IPS-20b (cell line): Measurements from ENCODE around the gene ZNF892.
"Not testable (repeated sequence)": the region's sequence is repeated elsewhere in the genome, so short reads cannot be mapped to it uniquely, and the experiment has no call there.

ENCODE experiments used
- H3K27ac ChIP-seq: one replicate; pipeline ENCODE4 v1.5.1; 2013; ENCODE audit warnings: low read length
- H3K27me3 ChIP-seq: 2 replicates; pipeline ENCODE4 v1.6.1; 2013; ENCODE audit warnings: mild to moderate bottlenecking, low read length, inconsistent platforms; ENCODE audit not compliant: insufficient read depth
- H3K36me3 ChIP-seq: 2 replicates; pipeline ENCODE4 v1.6.1; 2013; ENCODE audit warnings: low read depth, mild to moderate bottlenecking, inconsistent platforms, low read length, moderate library complexity; ENCODE audit not compliant: insufficient read depth
- H3K4me1 ChIP-seq: 2 replicates; pipeline ENCODE4 v1.6.1; 2013; ENCODE audit warnings: mild to moderate bottlenecking, control low read depth, inconsistent platforms, low read length, moderate library complexity; ENCODE audit not compliant: insufficient read depth
- H3K4me3 ChIP-seq: 2 replicates; pipeline ENCODE4 v1.5.1; 2013; ENCODE audit warnings: mild to moderate bottlenecking, low read length, inconsistent platforms
- H3K9ac ChIP-seq: 2 replicates; pipeline ENCODE4 v1.6.1; 2013; ENCODE audit warnings: low read depth, mild to moderate bottlenecking, inconsistent platforms, low read length, moderate library complexity
- H3K9me3 ChIP-seq: 2 replicates; pipeline ENCODE4 v1.6.1; 2013; ENCODE audit warnings: mild to moderate bottlenecking, low read depth, low read length, inconsistent platforms; ENCODE audit not compliant: insufficient read depth

The ZNF892 gene

DNA sequence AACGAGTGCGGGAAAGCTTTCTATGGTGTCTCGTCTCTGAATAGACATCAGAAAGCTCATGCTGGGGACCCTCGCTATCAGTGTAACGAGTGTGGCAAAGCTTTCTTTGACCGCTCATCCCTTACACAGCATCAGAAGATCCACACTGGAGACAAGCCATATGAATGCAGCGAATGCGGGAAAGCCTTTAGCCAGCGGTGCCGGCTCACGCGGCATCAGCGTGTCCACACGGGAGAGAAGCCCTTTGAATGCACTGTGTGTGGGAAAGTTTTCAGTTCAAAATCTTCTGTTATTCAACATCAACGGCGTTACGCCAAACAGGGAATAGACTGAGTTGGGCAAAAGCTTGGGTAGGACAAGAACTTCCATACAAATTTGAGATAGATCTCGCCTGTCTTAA, 25.5 kb upstream of the ZNF892 start:
- peaks cover 32% of the 10 kb centered on the region for H3K36me3 ChIP-seq
- no peaks in the 10 kb centered on the region for H3K27me3 ChIP-seq
- H3K4me1 ChIP-seq: no peaks in the 10 kb centered on the region
- H3K9me3 ChIP-seq: no peaks in the 10 kb centered on the region; the same call in 1 of the 2 replicates
- no peak overlapping the region for H3K9ac ChIP-seq
- H3K27ac ChIP-seq: no peak overlapping the region
- H3K4me3 ChIP-seq: no peak overlapping the region

DNA sequence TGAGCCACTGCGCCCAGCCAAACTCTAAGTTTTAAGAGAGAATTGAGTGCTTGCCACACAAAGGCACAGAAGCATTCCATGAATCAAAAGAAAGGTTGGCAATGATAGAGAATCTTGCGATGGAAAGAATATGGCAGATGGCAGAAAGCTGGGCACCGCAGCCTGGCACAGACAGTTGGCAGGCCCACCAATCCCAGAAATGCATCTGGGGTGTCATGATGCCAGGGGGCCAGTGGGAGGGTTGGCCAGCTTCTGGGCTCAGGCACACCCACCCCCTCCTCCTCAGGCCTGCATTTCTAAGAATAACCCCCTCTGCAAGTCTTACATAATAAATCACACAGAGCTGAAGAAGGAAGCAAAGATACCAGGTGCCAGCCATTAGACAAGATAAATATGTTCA, 22.1 kb upstream of the ZNF892 start:
- H3K4me1 ChIP-seq: no peaks in the 10 kb centered on the region
- H3K9ac ChIP-seq: no peak overlapping the region
- no peak overlapping the region for H3K4me3 ChIP-seq
- H3K9me3 ChIP-seq: no peaks in the 10 kb centered on the region; the same call in 1 of the 2 replicates
- peaks cover 29% of the 10 kb centered on the region for H3K36me3 ChIP-seq
- no peak overlapping the region for H3K27ac ChIP-seq
- H3K27me3 ChIP-seq: peaks cover 5% of the 10 kb centered on the region

DNA sequence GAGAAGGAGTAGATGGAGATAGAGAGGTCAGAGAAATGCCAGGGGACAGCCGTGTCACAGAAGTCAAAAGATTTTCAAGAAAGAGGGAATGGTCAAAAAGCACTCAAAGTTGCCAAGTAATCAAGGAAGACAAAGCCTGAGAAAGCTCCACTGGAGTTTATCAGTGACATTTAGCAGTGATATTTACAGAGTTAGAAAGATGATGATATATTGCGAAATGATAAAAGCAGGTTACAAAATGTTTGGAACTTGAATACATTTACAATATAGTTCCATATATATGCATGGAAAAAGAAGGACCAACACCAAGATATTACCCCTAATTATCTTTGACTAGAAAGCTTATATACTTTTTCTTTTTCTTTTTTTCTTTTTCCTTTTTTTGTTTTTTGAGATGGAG, 21.3 kb upstream of the ZNF892 start:
- H3K27ac ChIP-seq: no peak overlapping the region
- no peaks in the 10 kb centered on the region for H3K4me1 ChIP-seq
- H3K36me3 ChIP-seq: peaks cover 23% of the 10 kb centered on the region
- peaks cover 13% of the 10 kb centered on the region for H3K27me3 ChIP-seq
- no peak overlapping the region for H3K4me3 ChIP-seq
- no peaks in the 10 kb centered on the region; the same call in 1 of the 2 replicates for H3K9me3 ChIP-seq
- no peak overlapping the region for H3K9ac ChIP-seq

DNA sequence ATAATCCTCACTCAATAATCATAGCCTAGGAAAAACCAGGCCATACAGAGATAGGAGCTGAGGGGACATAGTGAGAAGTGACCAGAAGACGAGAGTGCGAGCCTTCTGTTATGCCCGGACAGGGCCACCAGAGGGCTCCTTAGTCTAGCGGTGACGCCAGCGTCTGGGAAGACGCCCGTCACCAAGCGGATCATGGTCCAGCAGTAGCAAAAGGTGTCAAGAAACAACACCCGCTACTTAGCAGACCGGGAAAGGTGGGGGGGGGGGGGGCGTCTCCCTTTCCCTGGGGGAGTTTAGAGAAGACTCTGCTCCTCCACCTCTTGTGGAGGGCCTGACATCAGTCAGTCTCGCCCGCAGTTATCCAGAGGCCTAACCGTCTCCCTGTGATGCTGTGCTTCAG, 14.4 kb upstream of the ZNF892 start:
- not testable (repeated sequence) for H3K4me3 ChIP-seq, H3K4me1 ChIP-seq, H3K9ac ChIP-seq, H3K36me3 ChIP-seq, H3K9me3 ChIP-seq, H3K27ac ChIP-seq
- H3K27me3 ChIP-seq: peaks cover 28% of the 10 kb centered on the region

DNA sequence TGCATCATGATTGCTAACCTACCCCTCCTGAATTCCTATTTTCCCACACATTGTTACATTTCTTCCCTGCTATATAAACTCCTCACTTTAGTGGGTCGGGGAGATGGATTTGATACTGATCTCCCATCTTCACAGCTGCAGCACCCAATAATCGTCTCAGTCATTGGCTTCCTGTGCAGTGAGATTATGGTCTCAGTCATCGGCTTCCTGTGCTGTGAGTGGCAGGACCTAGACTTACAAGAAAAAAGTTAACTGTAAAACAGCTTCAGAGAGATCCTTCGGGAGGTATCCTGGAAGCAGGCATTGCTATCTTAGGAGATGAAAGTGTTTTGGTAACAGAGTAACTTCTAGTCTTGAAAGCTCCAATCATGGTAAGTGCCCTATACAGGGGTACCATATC, 3.4 kb upstream of the ZNF892 start:
- Histone ChIP-seq H3K36me3 (peaks cover 3% of the 10 kb centered on the region; the same call in 1 of the 2 replicates), H3K4me1 (peaks cover 10% of the 10 kb centered on the region; the same call in 1 of the 2 replicates), H3K9me3 (0 out of 2 replicates have a peak, but pooled peaks cover 4% of the 10 kb centered on the region), H3K27ac (no peak overlapping the region), H3K9ac (no peak overlapping the region), H3K27me3 (peaks cover 15% of the 10 kb centered on the region), H3K4me3 (no peak overlapping the region)

DNA sequence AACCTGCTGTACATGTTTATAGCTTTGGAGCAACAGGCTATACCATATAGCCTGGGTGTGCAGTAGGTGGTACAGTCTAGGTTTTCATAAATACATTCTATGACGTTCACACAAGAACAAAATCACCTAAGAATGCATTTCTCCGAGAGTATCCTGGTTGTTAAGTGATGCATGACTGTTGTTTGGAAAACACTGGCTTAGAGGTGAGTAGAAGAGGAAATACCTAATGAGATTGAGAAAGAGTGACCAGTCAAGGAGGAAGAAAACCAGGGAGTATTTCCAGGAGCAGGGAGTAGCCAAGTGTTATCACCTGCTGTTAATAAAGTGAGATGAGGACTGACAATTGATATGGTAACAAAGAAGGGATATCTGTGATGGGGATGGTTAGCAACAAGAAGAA, 2.9 kb upstream of the ZNF892 start:
- Histone ChIP-seq H3K4me3 (no peak overlapping the region), H3K9me3 (peaks cover 8% of the 10 kb centered on the region; the same call in 1 of the 2 replicates), H3K27me3 (peaks cover 15% of the 10 kb centered on the region), H3K4me1 (peaks cover 10% of the 10 kb centered on the region; the same call in 1 of the 2 replicates), H3K27ac (no peak overlapping the region), H3K36me3 (peaks cover 8% of the 10 kb centered on the region; the same call in 1 of the 2 replicates), H3K9ac (no peak overlapping the region)

DNA sequence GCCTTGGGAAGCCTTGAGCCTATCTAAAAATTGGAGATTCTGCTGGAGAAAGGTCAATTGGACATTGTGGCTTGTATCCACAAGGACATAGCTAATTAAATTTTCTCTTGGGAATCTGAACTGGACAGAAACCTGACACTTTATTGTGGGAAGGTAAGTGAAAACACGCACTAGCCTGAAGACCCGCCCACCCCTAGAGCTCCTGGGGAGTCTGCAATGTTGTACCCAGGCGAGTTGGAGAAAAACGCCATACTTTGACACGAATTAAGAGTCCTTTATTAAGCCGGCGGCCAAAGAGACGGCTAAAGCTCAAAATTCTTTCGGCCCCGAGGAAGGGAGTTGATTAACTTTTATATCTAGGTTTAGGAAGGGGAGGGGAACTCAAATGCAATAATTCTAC, 1.2 kb upstream of the ZNF892 start:
- Histone ChIP-seq H3K4me1 (peaks cover 10% of the 10 kb centered on the region; the same call in 1 of the 2 replicates), H3K9me3 (peaks cover 21% of the 10 kb centered on the region), H3K36me3 (peaks cover 22% of the 10 kb centered on the region), H3K4me3 (peak overlapping the region; percentile 82), H3K27ac (no peak overlapping the region), H3K27me3 (peaks cover 15% of the 10 kb centered on the region), H3K9ac (peak overlapping the region; percentile 33; the same call in 1 of the 2 replicates)

DNA sequence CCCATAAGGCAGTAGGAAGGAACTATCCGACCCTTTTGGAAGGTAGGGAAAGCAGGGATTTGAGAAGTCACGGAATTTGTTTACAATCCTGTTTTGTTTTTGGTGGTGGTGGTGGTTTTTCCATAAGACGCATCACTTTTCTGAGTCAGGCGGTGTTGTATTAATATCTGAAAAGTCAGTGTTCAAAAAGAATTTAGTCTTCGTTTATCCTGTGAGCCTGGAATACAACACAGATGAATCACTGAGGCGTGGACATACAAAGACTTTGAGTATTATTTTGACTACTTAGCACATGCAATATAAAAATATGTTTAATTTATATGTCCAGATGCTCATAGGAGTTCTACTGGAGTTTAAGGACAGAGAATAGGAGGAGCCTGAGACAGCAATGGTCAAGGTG, 785 bp downstream of the ZNF892 start:
- Histone ChIP-seq H3K4me3 (peak overlapping the region; percentile 82), H3K9me3 (peaks cover 42% of the 10 kb centered on the region), H3K36me3 (peaks cover 42% of the 10 kb centered on the region), H3K4me1 (peaks cover 10% of the 10 kb centered on the region; the same call in 1 of the 2 replicates), H3K9ac (peak overlapping the region; percentile 89; the same call in 1 of the 2 replicates), H3K27me3 (peaks cover 15% of the 10 kb centered on the region), H3K27ac (no peak overlapping the region)

DNA sequence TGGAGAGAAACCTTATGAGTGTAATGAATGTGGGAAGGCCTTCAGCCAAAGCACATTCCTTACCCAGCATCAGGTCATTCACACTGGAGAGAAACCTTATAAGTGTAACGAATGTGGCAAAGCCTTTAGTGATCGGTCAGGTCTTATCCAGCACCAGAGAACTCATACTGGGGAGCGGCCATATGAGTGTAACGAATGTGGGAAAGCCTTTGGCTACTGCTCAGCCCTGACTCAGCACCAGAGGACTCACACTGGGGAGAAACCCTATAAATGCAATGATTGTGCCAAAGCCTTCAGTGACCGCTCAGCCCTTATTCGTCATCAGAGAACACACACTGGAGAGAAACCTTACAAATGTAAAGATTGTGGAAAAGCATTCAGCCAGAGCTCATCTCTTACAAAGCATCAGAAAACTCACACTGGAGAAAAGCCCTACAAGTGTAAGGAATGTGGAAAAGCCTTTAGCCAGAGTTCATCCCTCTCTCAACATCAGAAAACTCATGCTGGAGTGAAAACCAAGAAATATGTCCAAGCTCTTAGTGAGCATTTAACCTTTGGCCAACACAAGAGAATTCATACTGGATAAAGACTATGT, 7.8 kb downstream of the ZNF892 start:
- no peaks in the 10 kb centered on the region for H3K27me3 ChIP-seq
- H3K9ac ChIP-seq: no peak overlapping the region
- peak overlapping the region; percentile 18; the same call in 1 of the 2 replicates for H3K4me3 ChIP-seq
- H3K27ac ChIP-seq: no peak overlapping the region
- peaks cover 94% of the 10 kb centered on the region for H3K36me3 ChIP-seq
- peaks cover 98% of the 10 kb centered on the region for H3K9me3 ChIP-seq
- no peaks in the 10 kb centered on the region for H3K4me1 ChIP-seq

DNA sequence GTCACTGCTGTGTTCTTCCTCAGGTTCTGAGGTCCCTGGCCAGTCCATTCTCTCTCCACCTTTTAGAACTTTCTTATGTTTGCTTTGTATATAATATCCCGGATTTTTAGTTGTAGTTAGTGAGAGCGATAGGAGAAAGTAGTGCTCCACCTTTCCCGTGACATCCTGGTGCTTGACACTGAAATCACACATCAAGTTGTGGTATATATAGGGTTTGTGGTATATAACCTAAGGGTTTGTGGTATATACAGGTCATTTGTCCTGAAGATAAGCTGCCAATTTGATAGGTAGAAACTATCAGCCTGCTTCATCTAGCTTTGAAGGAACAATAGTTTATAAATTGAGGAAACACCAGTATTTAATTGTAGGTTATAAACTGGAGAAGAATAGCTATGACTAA, 13.1 kb downstream of the ZNF892 start:
- H3K4me3 ChIP-seq: no peak overlapping the region
- no peaks in the 10 kb centered on the region for H3K4me1 ChIP-seq
- H3K27ac ChIP-seq: no peak overlapping the region
- H3K9me3 ChIP-seq: peaks cover 83% of the 10 kb centered on the region
- peaks cover 47% of the 10 kb centered on the region for H3K36me3 ChIP-seq
- H3K9ac ChIP-seq: no peak overlapping the region
- no peaks in the 10 kb centered on the region for H3K27me3 ChIP-seq

DNA sequence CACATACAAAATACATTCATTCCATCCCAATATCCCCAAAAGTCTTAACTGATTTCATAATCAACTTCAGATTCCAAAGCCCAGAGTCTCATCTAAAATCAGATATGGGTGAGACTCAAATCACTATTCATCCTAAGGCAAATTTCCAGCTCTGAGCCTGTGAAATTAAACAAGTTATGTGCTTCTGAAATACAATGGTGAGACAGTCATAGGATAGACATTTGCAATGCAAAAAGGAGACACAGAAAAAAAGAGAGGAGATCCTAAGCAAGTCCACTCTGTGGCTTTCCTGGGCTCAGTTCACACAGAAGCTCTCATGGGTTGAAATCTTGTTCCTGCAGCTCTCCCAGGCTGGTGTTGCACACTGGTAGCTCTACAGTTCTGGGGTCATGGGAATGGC, 18.3 kb downstream of the ZNF892 start:
- peaks cover 32% of the 10 kb centered on the region for H3K9me3 ChIP-seq
- H3K27ac ChIP-seq: no peak overlapping the region
- H3K4me3 ChIP-seq: no peak overlapping the region
- no peak overlapping the region for H3K9ac ChIP-seq
- H3K4me1 ChIP-seq: no peaks in the 10 kb centered on the region
- H3K36me3 ChIP-seq: peaks cover 6% of the 10 kb centered on the region
- H3K27me3 ChIP-seq: no peaks in the 10 kb centered on the region

DNA sequence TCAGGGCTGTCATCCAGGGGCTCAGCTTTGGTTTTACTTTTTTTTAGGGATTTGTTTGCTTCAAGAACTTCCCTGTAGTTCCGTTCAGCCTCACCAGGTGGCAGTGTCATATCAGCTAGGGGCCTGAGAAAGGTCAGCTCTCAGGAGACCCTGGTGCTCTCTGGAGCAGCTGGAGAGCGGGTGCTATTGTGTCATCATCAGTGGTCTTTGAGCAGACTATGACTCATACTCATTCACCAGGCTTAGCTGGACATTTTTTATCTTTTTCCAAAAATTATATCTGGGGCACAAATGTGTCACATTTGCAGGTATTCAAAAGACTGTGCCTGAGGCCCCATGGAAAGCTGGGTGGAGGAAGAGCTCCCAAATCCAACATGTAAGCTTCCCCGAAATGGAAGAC, 24.4 kb downstream of the ZNF892 start:
- Histone ChIP-seq H3K36me3 (no peaks in the 10 kb centered on the region), H3K4me1 (no peaks in the 10 kb centered on the region), H3K9ac (no peak overlapping the region), H3K9me3 (peaks cover 12% of the 10 kb centered on the region; the same call in 1 of the 2 replicates), H3K27me3 (no peaks in the 10 kb centered on the region), H3K27ac (no peak overlapping the region), H3K4me3 (no peak overlapping the region)
